OCI-LY3 (cell line): ENCODE results near the gene SIX2.

Experiments used
- H2AFZ ChIP-seq: fragments of 200-600, 300-600 bp; shearing (Covaris generic); 2 replicates; pipeline ENCODE4 v1.6.0; 2014; ENCODE audit warnings: antibody characterized with exemption, low read depth, low read length
- H3K27ac ChIP-seq: fragments of 200-600, 300-600 bp; sonication (generic); 2 replicates; pipeline ENCODE4 v1.5.1; 2014; ENCODE audit warnings: mild to moderate bottlenecking, low read length, moderate library complexity, mixed read lengths
- H3K27me3 ChIP-seq: fragments of 200-600, 300-600 bp; sonication (generic); 2 replicates; pipeline ENCODE4 v1.6.1; 2014; ENCODE audit warnings: low read depth, low read length, mixed read lengths
- H3K36me3 ChIP-seq: fragments of 200-600, 300-600 bp; sonication (generic); replicated peaks from 2 replicates; pipeline ENCODE3; 2014; ENCODE audit warnings: low read depth, low read length, mixed read lengths
- H3K4me1 ChIP-seq: fragments of 300-600, 200-600 bp; sonication (generic); 2 replicates; pipeline ENCODE4 v1.6.1; 2014; ENCODE audit warnings: low read length, mixed read lengths
- H3K4me2 ChIP-seq: fragments of 200-600, 300-600 bp; sonication (generic); 2 replicates; pipeline ENCODE4 v1.6.1; 2014; ENCODE audit warnings: low read length, mixed read lengths
- H3K4me3 ChIP-seq: fragments of 300-600, 200-600 bp; sonication (generic); 2 replicates; pipeline ENCODE4 v1.5.1; 2014; ENCODE audit warnings: antibody characterized with exemption, mild to moderate bottlenecking, low read length, moderate library complexity
- H3K79me2 ChIP-seq: fragments of 300-600, 200-600 bp; shearing (Covaris generic); 2 replicates; pipeline ENCODE4 v1.6.1; 2014; ENCODE audit warnings: mild to moderate bottlenecking, low read length, mixed read lengths
- H3K9ac ChIP-seq: fragments of 300-600, 200-600 bp; shearing (Covaris generic); 2 replicates; pipeline ENCODE4 v1.6.0; 2014; ENCODE audit warnings: mild to moderate bottlenecking, low read length, moderate library complexity
- H3K9me3 ChIP-seq: fragments of 200-600, 300-600 bp; shearing (Covaris generic); 2 replicates; pipeline ENCODE4 v1.6.1; 2014; ENCODE audit warnings: low read length, mixed read lengths; ENCODE audit not compliant: insufficient read depth
- H4K20me1 ChIP-seq: fragments of 200-600, 300-600 bp; sonication (generic); 2 replicates; pipeline ENCODE4 v1.6.1; 2016; ENCODE audit warnings: low read length, mixed read lengths; ENCODE audit not compliant: insufficient read depth
- CTCF ChIP-seq: fragments of 200-600, 300-600 bp; sonication (generic); IDR thresholded peaks from 2 replicates; pipeline ENCODE4 v1.5.1; 2014; ENCODE audit warnings: antibody characterized with exemption, low read length, low read depth
- EZH2phosphoT487 ChIP-seq: fragments of 200-600 bp; shearing (Covaris generic); IDR thresholded peaks from 2 replicates; pipeline ENCODE4 v1.6.1; 2018; ENCODE audit warnings: antibody characterized with exemption, mixed run types, low read depth

Gene SIX2

GRCh38 chr2:44974064-44974715, 35.1 kb downstream of the SIX2 start:
- Histone ChIP-seq H2AFZ (peak overlapping the region; percentile 55; the same call in 1 of the 2 replicates), H3K9ac (no peak overlapping the region), H3K27ac (no peak overlapping the region), H3K9me3 (no peaks in the 10 kb centered on the region), H3K27me3 (no peaks in the 10 kb centered on the region), H3K79me2 (no peaks in the 10 kb centered on the region), H3K4me1 (peaks cover 8% of the 10 kb centered on the region), H3K4me2 (peak overlapping the region; percentile 73), H4K20me1 (no peaks in the 10 kb centered on the region), H3K4me3 (no peak overlapping the region), H3K36me3 (no peaks in the 10 kb centered on the region)
- no peak for TF ChIP-seq EZH2phosphoT487
- TF ChIP-seq CTCF: peak; percentile 89

GRCh38 chr2:44972771-44973535, 36.3 kb downstream of the SIX2 start:
- H3K4me1 ChIP-seq: peaks cover 8% of the 10 kb centered on the region
- peak overlapping the region; percentile 94 for H2AFZ ChIP-seq
- no peaks in the 10 kb centered on the region for H4K20me1 ChIP-seq
- no peak overlapping the region for H3K27ac ChIP-seq
- H3K4me3 ChIP-seq: peak overlapping the region; percentile 71
- no peaks in the 10 kb centered on the region for H3K79me2 ChIP-seq
- no peak for TF ChIP-seq CTCF
- TF ChIP-seq EZH2phosphoT487: no peak
- H3K27me3 ChIP-seq: no peaks in the 10 kb centered on the region
- H3K9ac ChIP-seq: peak overlapping the region; percentile 30; the same call in 1 of the 2 replicates
- no peaks in the 10 kb centered on the region for H3K36me3 ChIP-seq
- H3K9me3 ChIP-seq: no peaks in the 10 kb centered on the region
- H3K4me2 ChIP-seq: peak overlapping the region; percentile 73

GRCh38 chr2:44970846-44971450, 38.3 kb downstream of the SIX2 start:
- H3K36me3 ChIP-seq: no peaks in the 10 kb centered on the region
- no peaks in the 10 kb centered on the region for H3K79me2 ChIP-seq
- no peaks in the 10 kb centered on the region for H3K9me3 ChIP-seq
- no peak overlapping the region for H3K4me2 ChIP-seq
- no peak overlapping the region for H2AFZ ChIP-seq
- no peak overlapping the region for H3K27ac ChIP-seq
- TF ChIP-seq CTCF (no peak), EZH2phosphoT487 (no peak)
- no peak overlapping the region for H3K9ac ChIP-seq
- H3K4me1 ChIP-seq: peaks cover 8% of the 10 kb centered on the region
- no peaks in the 10 kb centered on the region for H4K20me1 ChIP-seq
- no peak overlapping the region for H3K4me3 ChIP-seq
- H3K27me3 ChIP-seq: no peaks in the 10 kb centered on the region

GRCh38 chr2:44969936-44970335, 39.3 kb downstream of the SIX2 start:
- TF ChIP-seq CTCF: no peak
- no peak for TF ChIP-seq EZH2phosphoT487
- no peaks in the 10 kb centered on the region for H3K79me2 ChIP-seq
- no peak overlapping the region for H3K4me2 ChIP-seq
- H4K20me1 ChIP-seq: no peaks in the 10 kb centered on the region
- H3K27ac ChIP-seq: no peak overlapping the region
- no peaks in the 10 kb centered on the region for H3K27me3 ChIP-seq
- H2AFZ ChIP-seq: no peak overlapping the region
- no peaks in the 10 kb centered on the region for H3K36me3 ChIP-seq
- no peak overlapping the region for H3K9ac ChIP-seq
- H3K4me3 ChIP-seq: no peak overlapping the region
- no peaks in the 10 kb centered on the region for H3K9me3 ChIP-seq
- peaks cover 8% of the 10 kb centered on the region for H3K4me1 ChIP-seq
